HEK293T (cell line): Measurements from ENCODE around the gene GOSR1.
"Not testable (repeated sequence)": the region's sequence is repeated elsewhere in the genome, so short reads cannot be mapped to it uniquely, and the experiment has no call there.

Source experiments
- ARNT ChIP-seq: fragments of 450-650 bp; IDR thresholded peaks from 2 replicates; pipeline ENCODE4 v1.6.1; 2017; ENCODE audit warnings: mild to moderate bottlenecking
- FOXM1 ChIP-seq: fragments of 450-650 bp; IDR thresholded peaks from 2 replicates; pipeline ENCODE4 v1.6.1; 2017; ENCODE audit warnings: mild to moderate bottlenecking, borderline replicate concordance
- HDGF ChIP-seq: fragments of 450-650 bp; IDR thresholded peaks from 2 replicates; pipeline ENCODE4 v1.6.1; 2017; ENCODE audit warnings: antibody characterized with exemption, borderline replicate concordance
- SUZ12 ChIP-seq: fragments of 450-650 bp; IDR thresholded peaks from 2 replicates; pipeline ENCODE4 v1.6.1; 2016; ENCODE audit warnings: mild to moderate bottlenecking
- TARDBP ChIP-seq: fragments of 450-650 bp; IDR thresholded peaks from 2 replicates; pipeline ENCODE4 v1.6.1; 2016

GRCh38 chr17:30563131-30563904 is 86.1 kb downstream of the GOSR1 start:
- not testable (repeated sequence) for TF ChIP-seq SUZ12, HDGF, TARDBP, ARNT, FOXM1
